NCI-H187 (cell line): ENCODE data around the gene TTPAL.
A peak's percentile ranks its signal among the peaks of the same experiment; 100 is the strongest.

ENCODE experiments used
- DNase-seq, 2 experiments: peaks; one replicate each; lab custom pipeline; 2025; lab: John Stamatoyannopoulos, UW

Gene TTPAL, protein sequence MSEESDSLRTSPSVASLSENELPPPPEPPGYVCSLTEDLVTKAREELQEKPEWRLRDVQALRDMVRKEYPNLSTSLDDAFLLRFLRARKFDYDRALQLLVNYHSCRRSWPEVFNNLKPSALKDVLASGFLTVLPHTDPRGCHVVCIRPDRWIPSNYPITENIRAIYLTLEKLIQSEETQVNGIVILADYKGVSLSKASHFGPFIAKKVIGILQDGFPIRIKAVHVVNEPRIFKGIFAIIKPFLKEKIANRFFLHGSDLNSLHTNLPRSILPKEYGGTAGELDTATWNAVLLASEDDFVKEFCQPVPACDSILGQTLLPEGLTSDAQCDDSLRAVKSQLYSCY

DNA sequence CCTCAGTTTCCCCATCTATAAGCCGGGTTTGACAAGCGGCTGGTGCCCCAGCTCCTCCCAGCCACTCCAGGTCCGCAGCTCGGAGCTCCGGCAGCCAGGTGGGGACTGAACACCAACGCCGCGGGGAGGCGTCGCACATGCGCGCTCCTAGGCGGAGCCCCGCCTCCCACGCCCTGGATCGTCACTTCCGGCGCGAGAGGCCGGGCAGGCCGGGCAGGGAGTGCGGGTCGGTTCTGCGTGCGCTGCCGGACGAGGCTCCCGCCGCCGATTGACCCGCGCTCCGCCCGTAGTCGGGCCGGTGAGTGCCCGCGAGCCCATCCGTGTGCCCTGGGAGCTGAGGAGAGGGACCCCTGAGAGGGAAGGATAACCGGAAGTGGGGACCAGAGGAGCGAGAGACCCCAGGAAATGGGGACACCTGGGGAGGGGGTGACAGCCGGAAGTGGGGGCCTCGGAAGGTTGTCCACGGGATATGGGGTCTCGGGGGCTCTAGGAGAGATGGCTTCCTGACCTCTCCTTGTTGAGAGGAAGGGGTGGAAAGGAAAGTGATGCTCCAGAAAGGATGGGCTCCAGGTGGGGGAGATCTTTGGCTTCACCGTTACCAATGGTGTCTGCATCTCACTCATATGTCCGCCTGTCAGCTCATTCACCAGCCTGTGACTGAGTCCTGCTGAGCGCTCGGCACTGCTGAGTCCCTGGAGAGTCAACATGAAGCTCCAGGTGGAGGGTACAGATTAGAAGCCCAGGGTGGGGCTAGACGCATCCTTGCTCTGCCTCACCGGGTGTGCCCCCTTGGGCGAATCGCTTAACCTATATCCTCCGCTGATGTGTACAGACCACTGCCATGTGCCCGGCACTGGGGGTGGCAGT, at the start of gene TTPAL:
TTPAL (plus strand) TSS at position 181 of the 867 bp plus-strand sequence. CDS start 4,126 bp downstream, outside the sequence.
- peak; percentile 70 to 71 for DNase-seq

GRCh38 chr20:44425923-44426322, 49.8 kb upstream of the TTPAL start:
- DNase-seq = no peak

DNA sequence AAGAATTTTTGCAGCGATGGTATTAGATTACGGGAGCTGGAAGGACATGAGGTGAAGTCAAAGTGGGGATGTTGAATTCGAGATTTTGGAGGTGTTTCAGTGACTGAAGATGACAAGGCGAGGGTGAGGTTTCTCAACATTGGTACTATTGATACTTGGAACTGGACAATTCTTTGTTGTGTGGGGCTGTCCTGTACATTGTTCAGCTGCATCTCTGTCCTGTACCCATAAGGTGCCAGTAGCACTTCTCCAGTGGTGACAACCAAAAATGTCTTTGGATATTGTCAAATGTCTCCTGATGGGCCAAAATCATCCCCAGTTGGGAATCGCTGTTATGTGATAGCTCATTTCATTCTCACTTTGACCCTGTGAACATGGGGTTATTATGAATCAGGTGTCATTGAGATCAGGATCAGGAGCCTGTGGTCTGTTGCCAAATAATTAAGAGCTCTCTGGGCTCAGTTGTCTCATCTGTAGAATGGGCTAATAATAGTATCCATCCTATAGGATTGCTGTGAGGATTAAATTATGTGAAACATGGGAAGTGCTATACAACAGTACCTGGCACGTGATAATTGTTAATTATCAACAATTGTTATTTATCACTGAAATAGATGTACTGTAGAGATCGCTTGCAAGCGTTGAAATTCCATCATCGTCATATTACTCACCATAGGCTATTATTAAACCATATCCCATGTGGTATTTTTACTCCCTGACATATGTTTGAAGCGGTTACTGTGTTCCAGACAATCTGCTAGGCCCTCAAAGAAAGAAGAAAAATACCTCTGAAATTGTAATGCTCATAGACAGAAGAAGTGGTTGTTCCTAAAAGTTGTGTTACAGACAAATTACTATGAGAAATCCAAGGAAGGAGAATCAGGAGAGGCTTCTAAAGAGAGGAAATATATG, 48.5 kb upstream of the TTPAL start:
- DNase-seq = no peak

DNA sequence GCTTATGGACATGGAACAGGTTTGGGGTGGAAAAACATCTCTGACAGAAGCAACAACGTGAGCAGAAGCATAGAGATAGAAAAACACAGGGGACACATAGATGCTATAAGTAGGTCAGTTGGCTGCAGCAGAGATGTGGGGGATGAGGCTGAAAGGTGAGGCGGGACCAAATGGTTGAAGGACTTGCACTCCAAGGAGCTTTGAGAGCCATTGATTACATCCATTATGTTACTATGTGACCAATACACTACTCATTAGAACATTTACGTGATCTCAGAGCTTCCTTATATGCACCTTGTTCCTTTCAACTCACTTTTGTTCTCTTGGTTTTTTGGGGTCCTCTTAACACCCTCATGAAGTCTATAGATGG, 47.9 kb upstream of the TTPAL start:
- DNase-seq = no peak

GRCh38 chr20:44428174-44429016, 47.3 kb upstream of the TTPAL start:
- no peak for DNase-seq

DNA sequence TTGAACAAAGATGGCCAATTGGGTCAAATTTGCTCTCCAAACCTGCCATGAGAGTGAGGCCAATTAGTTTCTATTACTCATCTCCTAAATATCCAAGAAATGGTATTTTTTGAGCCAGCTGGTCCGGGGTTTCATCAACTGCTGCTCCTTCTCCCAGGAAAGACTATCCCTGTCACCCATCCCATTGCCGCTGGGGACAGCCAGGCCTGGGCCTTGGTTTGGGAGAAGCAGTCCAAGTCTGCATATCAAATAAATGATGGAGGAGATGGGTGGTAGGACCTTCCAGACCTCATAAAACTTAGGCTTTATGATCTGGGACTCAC, 46.7 kb upstream of the TTPAL start:
- no peak for DNase-seq

DNA sequence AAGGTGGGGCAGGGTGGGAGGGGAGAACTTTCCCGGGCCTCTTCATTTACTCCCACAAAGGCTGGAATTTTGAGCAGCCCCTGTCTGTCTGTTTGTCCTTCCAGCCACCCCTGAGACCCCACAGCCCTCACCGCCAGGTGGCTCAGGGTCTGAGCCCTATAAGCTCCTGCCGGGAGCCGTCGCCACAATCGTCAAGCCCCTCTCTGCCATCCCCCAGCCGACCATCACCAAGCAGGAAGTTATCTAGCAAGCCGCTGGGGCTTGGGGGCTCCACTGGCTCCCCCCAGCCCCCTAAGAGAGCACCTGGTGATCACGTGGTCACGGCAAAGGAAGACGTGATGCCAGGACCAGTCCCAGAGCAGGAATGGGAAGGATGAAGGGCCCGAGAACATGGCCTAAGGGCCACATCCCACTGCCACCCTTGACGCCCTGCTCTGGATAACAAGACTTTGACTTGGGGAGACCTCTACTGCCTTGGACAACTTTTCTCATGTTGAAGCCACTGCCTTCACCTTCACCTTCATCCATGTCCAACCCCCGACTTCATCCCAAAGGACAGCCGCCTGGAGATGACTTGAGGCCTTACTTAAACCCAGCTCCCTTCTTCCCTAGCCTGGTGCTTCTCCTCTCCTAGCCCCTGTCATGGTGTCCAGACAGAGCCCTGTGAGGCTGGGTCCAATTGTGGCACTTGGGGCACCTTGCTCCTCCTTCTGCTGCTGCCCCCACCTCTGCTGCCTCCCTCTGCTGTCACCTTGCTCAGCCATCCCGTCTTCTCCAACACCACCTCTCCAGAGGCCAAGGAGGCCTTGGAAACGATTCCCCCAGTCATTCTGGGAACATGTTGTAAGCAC, 46.0 kb upstream of the TTPAL start:
- no peak for DNase-seq

DNA sequence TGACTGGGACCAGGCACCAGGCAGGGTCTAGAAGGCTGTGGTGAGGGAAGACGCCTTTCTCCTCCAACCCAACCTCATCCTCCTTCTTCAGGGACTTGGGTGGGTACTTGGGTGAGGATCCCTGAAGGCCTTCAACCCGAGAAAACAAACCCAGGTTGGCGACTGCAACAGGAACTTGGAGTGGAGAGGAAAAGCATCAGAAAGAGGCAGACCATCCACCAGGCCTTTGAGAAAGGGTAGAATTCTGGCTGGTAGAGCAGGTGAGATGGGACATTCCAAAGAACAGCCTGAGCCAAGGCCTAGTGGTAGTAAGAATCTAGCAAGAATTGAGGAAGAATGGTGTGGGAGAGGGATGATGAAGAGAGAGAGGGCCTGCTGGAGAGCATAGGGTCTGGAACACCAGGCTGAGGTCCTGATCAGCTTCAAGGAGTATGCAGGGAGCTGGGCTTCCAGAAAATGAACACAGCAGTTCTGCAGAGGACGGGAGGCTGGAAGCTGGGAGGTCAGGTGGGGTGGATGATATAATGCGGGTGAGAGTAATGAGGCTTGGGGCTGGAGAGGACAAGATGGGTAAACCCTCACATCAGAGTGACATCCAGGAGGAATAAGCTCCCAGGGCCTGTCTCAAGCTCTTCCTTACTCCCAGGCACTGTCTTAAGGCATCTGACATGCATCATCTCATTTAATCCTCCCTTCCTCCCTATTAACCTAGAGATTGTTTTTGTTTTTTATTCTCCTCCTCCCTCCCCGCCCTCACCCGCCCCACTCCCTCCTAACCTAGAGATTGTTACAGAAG, 45.2 kb upstream of the TTPAL start:
- DNase-seq = no peak

- no peak for DNase-seq
These were observed 44.6 kb upstream of the TTPAL start for GRCh38 chr20:44431118-44431501.

GRCh38 chr20:44431502-44432234, 44.0 kb upstream of the TTPAL start:
- DNase-seq = no peak

- DNase-seq = no peak
These were observed 42.8 kb upstream of the TTPAL start for GRCh38 chr20:44432618-44433577.

DNA sequence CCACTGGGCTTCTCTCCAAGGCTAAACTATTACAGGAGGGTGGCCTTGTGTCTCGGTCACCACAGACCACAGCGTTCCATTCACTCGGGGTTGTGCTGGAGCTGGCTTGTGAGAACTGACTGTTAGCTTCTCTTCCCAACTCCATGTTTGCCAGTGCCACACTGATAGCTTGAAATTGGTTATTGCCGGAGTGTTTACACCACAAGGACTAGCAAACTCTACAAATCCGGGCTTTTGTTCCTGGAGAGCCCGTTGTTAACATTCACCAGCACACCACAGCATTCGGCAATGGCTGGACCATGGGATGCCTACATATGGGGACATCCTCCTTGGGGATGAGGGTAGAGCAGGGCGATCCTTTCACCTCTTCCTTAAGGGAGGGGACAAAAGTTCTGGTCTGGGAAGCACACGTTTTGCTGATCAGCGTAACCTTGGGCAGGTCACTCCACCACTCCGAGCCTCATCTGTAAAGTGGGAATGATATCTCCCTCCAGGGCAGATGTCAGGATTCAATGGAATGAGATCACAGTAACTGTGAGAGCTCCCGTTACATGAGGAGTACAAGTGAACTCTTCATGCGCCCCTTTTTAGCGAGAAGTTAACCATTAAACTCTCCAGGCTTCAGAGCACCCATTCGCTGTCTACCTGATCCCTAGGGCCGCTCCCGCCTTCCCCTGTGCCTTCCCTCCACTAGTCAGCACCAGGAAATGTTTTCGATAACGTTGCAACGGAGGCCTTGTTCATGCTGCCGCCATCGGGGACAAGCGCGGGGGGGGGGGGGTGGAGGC, 41.7 kb upstream of the TTPAL start:
- DNase-seq = no peak

GRCh38 chr20:44435630-44436335, 39.9 kb upstream of the TTPAL start:
- no peak for DNase-seq

DNA sequence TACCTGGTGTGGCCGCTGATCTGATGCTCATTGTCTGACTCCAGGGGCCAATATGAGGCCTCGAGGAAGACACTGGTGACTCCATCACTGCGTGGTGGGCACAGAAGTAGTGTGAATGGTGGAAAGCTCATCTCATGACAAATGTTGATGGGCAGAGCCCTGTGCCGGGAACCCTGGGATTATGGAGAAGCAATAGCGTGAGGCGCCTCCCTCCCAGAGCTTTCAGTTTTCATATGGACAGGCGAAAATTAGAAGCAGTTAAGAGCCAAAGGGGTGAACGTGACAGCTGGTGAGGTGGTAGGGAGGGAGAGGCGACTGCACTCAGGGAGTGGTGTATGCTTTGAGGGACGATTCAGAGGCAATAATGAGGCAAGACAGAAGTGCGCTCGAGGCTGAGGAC, 39.3 kb upstream of the TTPAL start:
- DNase-seq = no peak

GRCh38 chr20:44437497-44437896, 38.2 kb upstream of the TTPAL start:
- DNase-seq = no peak

DNA sequence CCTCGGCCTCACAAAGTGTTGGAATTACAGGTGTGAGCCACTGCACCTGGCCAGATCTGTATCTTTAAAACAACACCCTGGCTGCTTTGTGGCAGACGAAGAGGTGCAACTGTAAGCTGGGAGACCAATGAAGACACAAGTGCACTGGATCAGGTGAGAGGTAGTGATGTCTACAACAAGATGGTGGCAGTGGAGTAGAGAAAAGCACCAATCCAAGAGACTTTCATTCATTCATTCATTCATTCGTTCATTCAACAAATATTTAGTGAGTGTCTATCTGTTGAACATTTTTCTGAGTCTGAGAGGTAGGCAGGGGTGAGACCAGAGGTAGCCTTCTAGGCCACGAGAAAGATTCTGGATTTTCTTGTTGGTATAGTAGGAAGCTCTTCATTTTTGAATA, 36.9 kb upstream of the TTPAL start:
- no peak for DNase-seq
